ENCODE data around the gene EPHA3. TPM values are rescaled to one million over a fixed set of nuclear protein-coding genes. Genes with fewer than 3 reads are reported as not detected.

EPHA3 gene
- total and polyA plus RNA-seq, 9 of the 15 experiments (the other 6 are each of a cell fraction or from before 2014, with no cell fraction given), result not detected

DNA sequence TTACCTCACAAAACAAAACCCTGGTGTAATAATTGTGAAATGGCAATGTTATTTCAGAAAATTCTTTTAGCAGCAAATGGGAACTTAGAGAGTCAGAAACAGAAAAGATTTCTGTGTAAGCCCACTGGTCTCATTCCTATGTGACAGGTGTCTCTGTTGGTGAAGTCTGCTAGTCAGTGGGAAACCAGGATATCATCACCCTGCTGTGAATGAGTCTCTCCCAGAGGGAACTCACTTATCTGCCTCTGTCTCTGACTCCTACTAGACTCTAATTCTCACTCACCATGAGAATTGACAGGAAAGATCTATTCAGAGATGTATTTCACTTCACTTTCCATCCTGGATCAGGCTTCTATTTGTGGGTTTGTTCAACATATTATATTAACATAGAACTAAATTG, 266.0 kb downstream of the EPHA3 start:
- H3K36me3 ChIP-seq (ENCODE audit: control insufficient read depth, insufficient read depth, low read length), result no peaks in the 10 kb centered on the region
- no peaks in the 10 kb centered on the region for H3K4me1 ChIP-seq (replicated peaks in 1 of 2; ENCODE audit: control insufficient read depth in 2 of 2, insufficient read depth in 2 of 2, low read length in 2 of 2)
- no peak for ATAC-seq
- H3K9me1 ChIP-seq (ENCODE audit: control insufficient read depth, insufficient read depth, low read length), result no peaks in the 10 kb centered on the region
- TF ChIP-seq HMG20B (CRISPR knock-in tag; IDR thresholded peaks at IDR 0.05) (no peak), FOXJ3 (CRISPR knock-in tag; IDR thresholded peaks at IDR 0.05) (no peak), MAFF (IDR thresholded peaks at IDR 0.05; ENCODE audit: low read length) (no peak), NFATC3 (IDR thresholded peaks at IDR 0.05) (no peak), ZNF79 (CRISPR knock-in tag; IDR thresholded peaks at IDR 0.05; ENCODE audit: low read depth) (no peak), GATA2 (CRISPR knock-in tag; IDR thresholded peaks at IDR 0.05) (no peak), EP400 (IDR thresholded peaks at IDR 0.05) (no peak), TEAD1 (CRISPR knock-in tag; IDR thresholded peaks at IDR 0.05) (no peak), RBM17 (IDR thresholded peaks at IDR 0.05; ENCODE audit: borderline replicate concordance, low read depth, low read length) (no peak), ZBTB8A (IDR thresholded peaks at IDR 0.05; ENCODE audit: partially characterized antibody) (no peak), BRD4 (IDR thresholded peaks at IDR 0.05) (no peak), ZNF124 (CRISPR knock-in tag; IDR thresholded peaks at IDR 0.05) (no peak), BRCA1 (IDR thresholded peaks at IDR 0.05) (no peak), BRCA1 (CRISPR knock-in tag; IDR thresholded peaks at IDR 0.05) (no peak)
- TF ChIP-seq, protein P1, sequence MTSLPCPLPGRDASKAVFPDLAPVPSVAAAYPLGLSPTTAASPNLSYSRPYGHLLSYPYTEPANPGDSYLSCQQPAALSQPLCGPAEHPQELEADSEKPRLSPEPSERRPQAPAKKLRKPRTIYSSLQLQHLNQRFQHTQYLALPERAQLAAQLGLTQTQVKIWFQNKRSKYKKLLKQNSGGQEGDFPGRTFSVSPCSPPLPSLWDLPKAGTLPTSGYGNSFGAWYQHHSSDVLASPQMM (CRISPR knock-in tag; IDR thresholded peaks at IDR 0.05), result no peak
- TF ChIP-seq, protein P2, sequence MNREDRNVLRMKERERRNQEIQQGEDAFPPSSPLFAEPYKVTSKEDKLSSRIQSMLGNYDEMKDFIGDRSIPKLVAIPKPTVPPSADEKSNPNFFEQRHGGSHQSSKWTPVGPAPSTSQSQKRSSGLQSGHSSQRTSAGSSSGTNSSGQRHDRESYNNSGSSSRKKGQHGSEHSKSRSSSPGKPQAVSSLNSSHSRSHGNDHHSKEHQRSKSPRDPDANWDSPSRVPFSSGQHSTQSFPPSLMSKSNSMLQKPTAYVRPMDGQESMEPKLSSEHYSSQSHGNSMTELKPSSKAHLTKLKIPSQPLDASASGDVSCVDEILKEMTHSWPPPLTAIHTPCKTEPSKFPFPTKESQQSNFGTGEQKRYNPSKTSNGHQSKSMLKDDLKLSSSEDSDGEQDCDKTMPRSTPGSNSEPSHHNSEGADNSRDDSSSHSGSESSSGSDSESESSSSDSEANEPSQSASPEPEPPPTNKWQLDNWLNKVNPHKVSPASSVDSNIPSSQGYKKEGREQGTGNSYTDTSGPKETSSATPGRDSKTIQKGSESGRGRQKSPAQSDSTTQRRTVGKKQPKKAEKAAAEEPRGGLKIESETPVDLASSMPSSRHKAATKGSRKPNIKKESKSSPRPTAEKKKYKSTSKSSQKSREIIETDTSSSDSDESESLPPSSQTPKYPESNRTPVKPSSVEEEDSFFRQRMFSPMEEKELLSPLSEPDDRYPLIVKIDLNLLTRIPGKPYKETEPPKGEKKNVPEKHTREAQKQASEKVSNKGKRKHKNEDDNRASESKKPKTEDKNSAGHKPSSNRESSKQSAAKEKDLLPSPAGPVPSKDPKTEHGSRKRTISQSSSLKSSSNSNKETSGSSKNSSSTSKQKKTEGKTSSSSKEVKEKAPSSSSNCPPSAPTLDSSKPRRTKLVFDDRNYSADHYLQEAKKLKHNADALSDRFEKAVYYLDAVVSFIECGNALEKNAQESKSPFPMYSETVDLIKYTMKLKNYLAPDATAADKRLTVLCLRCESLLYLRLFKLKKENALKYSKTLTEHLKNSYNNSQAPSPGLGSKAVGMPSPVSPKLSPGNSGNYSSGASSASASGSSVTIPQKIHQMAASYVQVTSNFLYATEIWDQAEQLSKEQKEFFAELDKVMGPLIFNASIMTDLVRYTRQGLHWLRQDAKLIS (CRISPR knock-in tag; IDR thresholded peaks at IDR 0.05), result no peak
- in situ Hi-C loops (cut with MboI) (no loop called here), intact Hi-C loops (cut with micrococcal nuclease) (no loop called here)
- no peaks in the 10 kb centered on the region for H3K9me3 ChIP-seq (replicated peaks; ENCODE audit: control insufficient read depth, insufficient read depth, low read depth, low read length)
- H3K27me3 ChIP-seq (ENCODE audit: control insufficient read depth in 2 of 2, insufficient read depth in 2 of 2, low read length in 2 of 2), result no peaks in the 10 kb centered on the region
- no peak overlapping the region for H3K27ac ChIP-seq (ENCODE audit: extremely low read depth, low read depth, low read length)
- H3K4me3 ChIP-seq, result no peak overlapping the region
- H3K79me2 ChIP-seq (ENCODE audit: control insufficient read depth, insufficient read depth, low read length), result no peaks in the 10 kb centered on the region
- no peak for DNase-seq (ENCODE audit: extremely low read depth in 1 of 4, low spot score in 3 of 4)
- no peak overlapping the region for H3K9ac ChIP-seq (ENCODE audit: insufficient read depth in 1 of 2, low read depth in 2 of 2, low read length in 2 of 2)
- no peak for FAIRE-seq
- H4K20me1 ChIP-seq (replicated peaks; ENCODE audit: control insufficient read depth, insufficient read depth, low read length), result no peaks in the 10 kb centered on the region
- CTCF ChIA-PET (ENCODE audit: low intra/inter-chr PET ratio), result no interaction called here
- no TSS peak for BruUV-seq (replicated peaks)
- no peak overlapping the region for H2AFZ ChIP-seq (ENCODE audit: low read depth, low read length)
- H3K4me2 ChIP-seq (ENCODE audit: insufficient read depth, low read length), result no peak overlapping the region
- POLR2A ChIA-PET, result no interaction called here

Data from K562 (cell line).